Activated naive CD4-positive, alpha-beta T cell treated with Interleukin-2 at 50 U/mL for 16 hours (primary cell): ENCODE data around the gene SLPI.

Experiments used
- DNase-seq: peaks from one replicate; pipeline ENCODE4 v3.0.0-alpha.2; 2020

SLPI gene

DNA sequence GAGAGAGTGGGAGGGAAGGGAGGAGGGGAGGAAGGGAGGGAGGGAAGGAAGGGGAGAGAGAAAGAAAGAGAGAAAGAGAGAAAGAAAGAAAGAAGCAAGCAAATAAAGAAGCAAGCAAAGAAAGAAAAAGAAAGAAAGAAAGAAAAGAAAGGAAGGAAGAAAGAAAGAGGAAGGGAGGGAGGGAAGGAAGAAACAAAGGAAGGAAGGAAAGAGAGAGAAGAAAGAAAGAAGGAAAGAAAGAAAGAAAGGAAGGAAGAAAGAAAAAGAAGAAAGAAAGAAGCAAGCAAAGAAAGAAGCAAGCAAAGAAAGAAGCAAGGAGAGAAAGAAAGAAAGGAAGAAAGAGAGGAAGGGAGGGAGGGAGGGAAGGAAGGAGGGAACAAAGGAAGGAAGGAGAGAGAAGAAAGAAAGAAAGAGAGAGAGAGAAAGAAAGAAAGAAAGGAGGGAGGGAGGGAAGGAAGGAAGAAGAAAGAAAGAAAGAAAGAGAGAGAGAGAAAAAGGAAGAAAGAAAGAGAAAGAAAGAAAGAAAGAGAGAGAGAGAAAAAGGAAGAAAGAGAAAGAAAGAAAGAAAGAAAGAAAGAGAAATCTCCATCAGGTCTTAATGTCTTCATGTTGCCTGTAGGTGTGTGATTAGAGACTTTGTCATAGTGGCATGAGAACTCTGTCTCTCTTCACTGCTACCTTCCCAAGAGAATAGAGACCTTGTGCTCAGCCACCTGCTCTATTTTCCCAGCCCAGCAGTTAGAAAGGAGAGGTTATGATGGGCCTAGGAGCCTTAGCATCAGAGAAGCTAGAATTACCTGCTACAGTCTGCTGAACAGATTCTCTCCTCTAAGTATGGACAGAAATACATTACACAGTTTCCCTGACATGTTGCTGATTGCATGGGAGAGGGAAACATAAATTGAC lies 42.5 kb downstream of the SLPI start:
- DNase-seq, result no peak

DNA sequence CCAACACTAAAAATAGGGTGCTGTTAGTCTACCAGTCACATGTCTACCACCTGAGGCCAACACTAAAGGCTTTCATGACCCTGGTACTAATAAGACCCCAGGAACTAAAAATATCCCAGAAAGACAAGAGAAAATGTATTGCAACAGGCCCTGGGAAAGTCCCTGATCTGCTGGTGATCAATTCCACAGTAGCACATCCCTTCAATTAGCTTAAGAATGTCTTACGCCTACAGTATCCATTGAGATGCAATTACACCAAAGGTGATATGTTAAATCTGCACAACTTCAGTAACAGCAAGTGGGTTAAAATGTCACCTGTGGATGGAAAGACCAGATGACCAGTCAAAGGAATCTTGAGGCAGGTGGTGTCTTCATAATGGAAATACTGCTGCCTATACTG lies 44.4 kb downstream of the SLPI start:
- DNase-seq, result no peak

DNA sequence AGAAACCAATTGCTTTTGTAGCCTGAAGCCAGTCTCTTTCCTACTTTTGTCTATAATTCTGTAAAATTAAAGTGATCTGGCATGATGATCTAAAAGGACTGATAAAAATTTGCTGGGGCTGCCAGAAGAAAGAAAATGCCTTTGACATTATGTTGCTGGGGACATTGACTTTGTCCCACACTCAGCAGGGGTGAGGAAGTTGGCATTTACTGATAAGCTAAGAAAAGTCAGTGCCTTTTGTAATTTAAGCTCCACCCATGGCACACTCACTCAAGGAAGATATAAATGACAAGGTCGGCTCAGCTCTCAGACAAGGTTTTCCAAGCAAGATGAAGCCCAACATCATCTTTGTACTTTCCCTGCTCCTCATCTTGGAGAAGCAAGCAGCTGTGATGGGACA lies 47.6 kb downstream of the SLPI start, which contains the start of gene SEMG1:
Gene SEMG1, plus strand, starts transcription at position 309 of the 400 bp plus-strand sequence. Its CDS starts 21 bp downstream, at position 330.
- no peak for DNase-seq
